Measurements from ENCODE around the gene SYPL2.

DNA sequence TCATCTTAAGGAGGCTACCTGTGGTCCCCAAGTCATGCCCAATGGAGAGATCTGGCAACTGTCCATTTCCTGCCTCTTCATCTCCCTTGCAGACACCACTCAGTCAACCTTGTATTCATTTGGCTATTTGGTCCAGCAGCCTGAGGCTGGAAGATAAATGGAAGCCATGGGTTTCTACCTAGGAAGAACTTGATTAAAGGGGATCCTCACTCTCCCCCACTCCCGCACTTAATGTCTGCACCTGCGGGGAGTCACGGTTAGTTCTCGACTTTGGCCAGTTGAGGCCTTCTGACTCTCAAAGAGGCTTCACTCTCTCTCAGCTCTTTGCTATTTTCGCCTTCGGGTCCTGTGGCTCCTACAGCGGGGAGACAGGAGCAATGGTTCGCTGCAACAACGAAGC is 8.9 kb downstream of the SYPL2 start:
- TF ChIP-seq, protein P1, sequence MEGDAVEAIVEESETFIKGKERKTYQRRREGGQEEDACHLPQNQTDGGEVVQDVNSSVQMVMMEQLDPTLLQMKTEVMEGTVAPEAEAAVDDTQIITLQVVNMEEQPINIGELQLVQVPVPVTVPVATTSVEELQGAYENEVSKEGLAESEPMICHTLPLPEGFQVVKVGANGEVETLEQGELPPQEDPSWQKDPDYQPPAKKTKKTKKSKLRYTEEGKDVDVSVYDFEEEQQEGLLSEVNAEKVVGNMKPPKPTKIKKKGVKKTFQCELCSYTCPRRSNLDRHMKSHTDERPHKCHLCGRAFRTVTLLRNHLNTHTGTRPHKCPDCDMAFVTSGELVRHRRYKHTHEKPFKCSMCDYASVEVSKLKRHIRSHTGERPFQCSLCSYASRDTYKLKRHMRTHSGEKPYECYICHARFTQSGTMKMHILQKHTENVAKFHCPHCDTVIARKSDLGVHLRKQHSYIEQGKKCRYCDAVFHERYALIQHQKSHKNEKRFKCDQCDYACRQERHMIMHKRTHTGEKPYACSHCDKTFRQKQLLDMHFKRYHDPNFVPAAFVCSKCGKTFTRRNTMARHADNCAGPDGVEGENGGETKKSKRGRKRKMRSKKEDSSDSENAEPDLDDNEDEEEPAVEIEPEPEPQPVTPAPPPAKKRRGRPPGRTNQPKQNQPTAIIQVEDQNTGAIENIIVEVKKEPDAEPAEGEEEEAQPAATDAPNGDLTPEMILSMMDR (IDR thresholded peaks at IDR 0.05; ENCODE audit: low read length), result no peak
- TF ChIP-seq EZH2 (IDR thresholded peaks at IDR 0.05; ENCODE audit: borderline replicate concordance, low read length), result no peak
